ENCODE data around the gene CRYBG1.
"Not testable (repeated sequence)": the region's sequence is repeated elsewhere in the genome, so short reads cannot be mapped to it uniquely, and the experiment has no call there.

CRYBG1 gene

GRCh38 chr6:106572875-106573585 is 212.5 kb downstream of the CRYBG1 start:
- no peak for TF ChIP-seq CTCF (IDR thresholded peaks at IDR 0.05; ENCODE audit: extremely low read depth, missing control alignments)
- no peak for DNase-seq (ENCODE audit: low spot score)

GRCh38 chr6:106574741-106575458 is 214.4 kb downstream of the CRYBG1 start:
- no peak for TF ChIP-seq CTCF (IDR thresholded peaks at IDR 0.05; ENCODE audit: extremely low read depth, missing control alignments)
- DNase-seq (ENCODE audit: low spot score) = no peak

DNA sequence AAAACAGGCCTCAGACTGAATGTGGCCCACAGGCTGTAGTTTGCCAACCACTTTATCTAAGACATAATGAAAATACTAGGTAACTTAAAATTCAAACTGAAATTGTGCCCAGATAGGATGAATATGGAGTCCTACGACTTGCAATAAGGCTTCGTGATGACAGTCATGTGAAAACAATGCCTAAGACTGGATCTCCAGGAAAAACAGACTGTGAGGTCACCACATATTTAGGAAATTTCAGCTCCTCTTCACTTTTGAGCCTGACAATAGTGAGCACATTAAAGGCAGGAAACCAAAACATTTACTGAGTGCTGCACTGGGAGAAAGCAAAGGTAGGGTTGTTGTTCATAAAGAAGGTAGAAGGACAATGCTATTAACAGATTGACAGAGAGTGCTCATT is 218.8 kb downstream of the CRYBG1 start:
- no peak for TF ChIP-seq CTCF (IDR thresholded peaks at IDR 0.05; ENCODE audit: extremely low read depth, missing control alignments)
- DNase-seq (ENCODE audit: low spot score) = no peak

DNA sequence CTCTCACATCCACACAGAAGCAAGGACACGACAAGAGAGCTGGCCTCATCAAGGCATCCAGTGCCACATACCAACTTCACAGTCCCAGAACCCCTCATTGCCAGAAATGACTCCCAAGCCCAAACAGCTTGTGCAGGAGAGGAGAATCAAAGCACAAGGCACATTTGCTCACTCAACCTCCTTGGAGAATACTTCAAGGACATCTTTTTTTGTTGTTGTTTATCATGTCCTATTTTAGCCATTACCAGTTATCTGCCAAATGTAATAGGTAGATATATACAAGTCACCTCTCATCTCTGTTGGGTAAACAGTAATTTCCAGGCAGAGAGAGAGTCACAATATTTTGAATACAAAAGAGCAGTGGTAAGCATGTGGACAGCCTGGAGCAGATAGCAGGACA is 221.0 kb downstream of the CRYBG1 start:
- no peak for DNase-seq (ENCODE audit: low spot score)
- TF ChIP-seq CTCF (IDR thresholded peaks at IDR 0.05; ENCODE audit: extremely low read depth, missing control alignments) = no peak

DNA sequence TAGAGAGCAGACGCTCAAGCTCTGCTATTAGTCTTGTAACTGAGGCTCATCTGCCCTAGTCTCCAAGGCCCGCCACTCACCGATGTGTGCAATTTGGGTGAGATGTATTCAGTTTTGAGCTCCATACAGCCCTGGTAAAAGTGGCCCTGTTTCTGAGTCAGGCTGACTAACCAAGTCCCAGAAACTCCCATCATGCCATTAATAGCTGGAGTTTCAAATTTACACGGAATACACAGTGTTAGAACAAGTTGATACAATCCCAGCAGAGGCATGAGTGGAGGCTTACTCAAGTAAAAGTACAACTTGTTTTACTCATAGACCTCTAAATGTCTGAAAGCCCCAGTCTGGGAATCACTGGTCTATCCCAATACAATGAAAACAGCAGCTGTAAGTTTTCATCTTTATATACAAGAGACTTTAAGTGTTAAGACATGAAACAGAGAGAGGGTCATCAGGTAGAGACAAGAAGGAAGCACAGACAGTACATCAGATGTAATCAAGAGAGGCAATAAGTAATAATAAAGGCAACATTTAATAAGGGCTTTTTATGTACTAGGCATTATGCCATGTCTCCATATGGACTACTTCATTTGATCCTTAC is 226.4 kb downstream of the CRYBG1 start:
- no peak for TF ChIP-seq CTCF (IDR thresholded peaks at IDR 0.05; ENCODE audit: extremely low read depth, missing control alignments)
- DNase-seq (ENCODE audit: low spot score) = no peak

DNA sequence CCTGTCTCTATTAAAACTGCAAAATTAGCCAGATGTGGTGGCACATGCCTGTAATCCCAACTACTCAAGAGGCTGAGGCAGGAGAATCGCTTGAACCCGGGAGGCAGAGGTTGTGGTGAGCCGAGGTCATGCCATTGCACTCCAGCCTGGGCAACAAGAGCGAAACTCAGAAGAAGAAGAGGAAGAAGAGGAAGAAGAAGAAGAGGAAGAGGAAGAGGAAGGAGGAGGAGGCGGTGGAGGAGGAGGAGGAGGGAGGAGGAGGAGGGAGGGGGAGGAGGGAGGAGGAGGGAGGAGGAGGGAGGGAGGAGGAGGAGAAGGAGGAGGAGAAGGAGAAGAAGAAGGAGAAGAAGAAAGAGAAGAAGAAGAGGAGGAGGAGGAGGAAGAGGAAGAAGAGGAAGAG is 228.4 kb downstream of the CRYBG1 start:
- DNase-seq (ENCODE audit: low spot score) = not testable (repeated sequence)

GRCh38 chr6:106591111-106591825 is 230.8 kb downstream of the CRYBG1 start:
- no peak for DNase-seq (ENCODE audit: low spot score)
- TF ChIP-seq CTCF (IDR thresholded peaks at IDR 0.05; ENCODE audit: extremely low read depth, missing control alignments) = no peak

Data from GM20000 (cell line).